Measurements from ENCODE around the gene MSX2. TPM values are rescaled to one million over a fixed set of nuclear protein-coding genes. Genes with fewer than 3 reads are reported as not detected.

The MSX2 gene
- total and polyA plus RNA-seq, 8 donors: 0.23 to 0.55 (median 0.38) TPM

- peak in 2 of 4 donors; percentile 16 to 21 for ATAC-seq
- Histone ChIP-seq H3K4me1 (no peaks in the 10 kb centered on the region), H3K27ac (no peak overlapping the region), H3K4me3 (peak overlapping the region in 2 of 4 donors; percentile 25 to 35), H3K27me3 (peaks cover 0 to 60% (median 12%) of the 10 kb centered on the region in 4 donors), H3K36me3 (no peaks in the 10 kb centered on the region), H3K9me3 (no peaks in the 10 kb centered on the region)
- 2% methylated on average over 73 to 75 of the region's 75 CpGs for WGBS, 2 donors
- intact Hi-C loops (cut with DNase I): no loop called here
- peak in 1 of 6 donors; percentile 64 for DNase-seq
- FAIRE-seq: no peak
- TF ChIP-seq, protein P1, sequence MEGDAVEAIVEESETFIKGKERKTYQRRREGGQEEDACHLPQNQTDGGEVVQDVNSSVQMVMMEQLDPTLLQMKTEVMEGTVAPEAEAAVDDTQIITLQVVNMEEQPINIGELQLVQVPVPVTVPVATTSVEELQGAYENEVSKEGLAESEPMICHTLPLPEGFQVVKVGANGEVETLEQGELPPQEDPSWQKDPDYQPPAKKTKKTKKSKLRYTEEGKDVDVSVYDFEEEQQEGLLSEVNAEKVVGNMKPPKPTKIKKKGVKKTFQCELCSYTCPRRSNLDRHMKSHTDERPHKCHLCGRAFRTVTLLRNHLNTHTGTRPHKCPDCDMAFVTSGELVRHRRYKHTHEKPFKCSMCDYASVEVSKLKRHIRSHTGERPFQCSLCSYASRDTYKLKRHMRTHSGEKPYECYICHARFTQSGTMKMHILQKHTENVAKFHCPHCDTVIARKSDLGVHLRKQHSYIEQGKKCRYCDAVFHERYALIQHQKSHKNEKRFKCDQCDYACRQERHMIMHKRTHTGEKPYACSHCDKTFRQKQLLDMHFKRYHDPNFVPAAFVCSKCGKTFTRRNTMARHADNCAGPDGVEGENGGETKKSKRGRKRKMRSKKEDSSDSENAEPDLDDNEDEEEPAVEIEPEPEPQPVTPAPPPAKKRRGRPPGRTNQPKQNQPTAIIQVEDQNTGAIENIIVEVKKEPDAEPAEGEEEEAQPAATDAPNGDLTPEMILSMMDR (IDR thresholded peaks at IDR 0.05): no peak
Observed at GRCh38 chr5:174720612-174721529, 3.5 kb upstream of the MSX2 start.

- H3K36me3 ChIP-seq: no peaks in the 10 kb centered on the region
- H3K4me1 ChIP-seq: no peaks in the 10 kb centered on the region
- WGBS, 2 donors: 6 to 9% methylated on average over 19 of the region's 19 CpGs
- peaks cover 0 to 59% (median 10%) of the 10 kb centered on the region in 4 donors for H3K27me3 ChIP-seq
- no peaks in the 10 kb centered on the region for H3K9me3 ChIP-seq
- no peak overlapping the region for H3K4me3 ChIP-seq
- intact Hi-C loops (cut with DNase I): no loop called here
- no peak for ATAC-seq
- no peak for DNase-seq
- no peak overlapping the region for H3K27ac ChIP-seq
- TF ChIP-seq, protein P1 (IDR thresholded peaks at IDR 0.05): no peak
- FAIRE-seq: no peak
Observed at GRCh38 chr5:174721530-174722432, 2.6 kb upstream of the MSX2 start.

DNA sequence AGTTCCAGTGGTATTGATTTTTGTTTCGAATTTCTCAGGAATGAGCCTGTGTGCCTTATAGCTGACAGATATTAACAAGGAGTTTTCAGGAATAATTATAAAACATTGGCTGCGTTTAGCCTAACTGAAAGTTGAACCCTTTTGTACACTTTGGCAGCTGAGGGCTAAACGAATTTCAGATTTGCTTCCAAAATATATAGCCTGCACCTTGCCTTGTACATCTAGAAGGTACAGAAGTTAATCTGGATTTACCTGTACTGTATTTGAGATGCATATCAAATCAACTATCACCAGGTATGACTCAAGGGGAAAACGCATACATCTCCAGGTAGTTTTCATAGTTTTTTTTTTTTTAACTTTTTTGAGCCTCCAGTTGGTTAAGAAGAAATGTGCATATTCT, 1.9 kb upstream of the MSX2 start:
- TF ChIP-seq, protein P1 (IDR thresholded peaks at IDR 0.05): no peak
- 9 to 10% methylated on average over 4 of the region's 4 CpGs for WGBS, 2 donors
- ATAC-seq (no peak), FAIRE-seq (no peak), DNase-seq (no peak)
- H3K9me3 ChIP-seq: no peaks in the 10 kb centered on the region
- H3K27me3 ChIP-seq: peaks cover 0 to 52% (median 10%) of the 10 kb centered on the region in 4 donors
- intact Hi-C loops (cut with DNase I): no loop called here
- H3K4me1 ChIP-seq: no peaks in the 10 kb centered on the region
- H3K36me3 ChIP-seq: no peaks in the 10 kb centered on the region
- no peak overlapping the region for H3K27ac ChIP-seq
- H3K4me3 ChIP-seq: no peak overlapping the region

GRCh38 chr5:174723315-174723978, 935 bp upstream of the MSX2 start:
- WGBS, 2 donors: 8 to 9% methylated on average over 23 of the region's 23 CpGs
- H3K27me3 ChIP-seq: peaks cover 0 to 51% (median 10%) of the 10 kb centered on the region in 4 donors
- ATAC-seq (no peak), FAIRE-seq (no peak), DNase-seq (no peak)
- H3K27ac ChIP-seq: no peak overlapping the region
- intact Hi-C loops (cut with DNase I): no loop called here
- TF ChIP-seq, protein P1 (IDR thresholded peaks at IDR 0.05): no peak
- no peaks in the 10 kb centered on the region for H3K36me3 ChIP-seq
- peak overlapping the region in 3 of 4 donors; percentile 21 to 63 (median 53) for H3K4me3 ChIP-seq
- H3K9me3 ChIP-seq: no peaks in the 10 kb centered on the region
- no peaks in the 10 kb centered on the region for H3K4me1 ChIP-seq
